B cell (primary cell): Measurements from ENCODE around the gene ADAMTS19. TPM values are rescaled to one million over a fixed set of nuclear protein-coding genes. Genes with fewer than 3 reads are reported as not detected.

Source experiments
- ATAC-seq: fragments of 200-7000 bp; cut with Tn5 transposase; one replicate; pipeline ENCODE4 v1.10.0; 2021; ENCODE audit warnings: low read depth, mild to moderate bottlenecking, moderate number of reproducible peaks, moderate library complexity
- CTCF ChIA-PET: fragments of 350-600 bp; sonication (Branson Sonifier 250); formaldehyde crosslinking; loops from one replicate; lab custom pipeline; 2021; ENCODE audit warnings: antibody characterized with exemption, inconsistent platforms; lab: Charles Lee
- POLR2A ChIA-PET: fragments of 350-600 bp; sonication (Branson Sonifier 250); formaldehyde crosslinking; loops from one replicate; lab custom pipeline; 2021; ENCODE audit warnings: antibody characterized with exemption; lab: Charles Lee
- DNase-seq: peaks from one replicate; pipeline ENCODE4 v3.0.0; 2013
- H2AFZ ChIP-seq: 2 replicates; pipeline ENCODE4 v1.6.1; 2012; ENCODE audit warnings: mild to moderate bottlenecking, low read depth, low read length; ENCODE audit not compliant: insufficient read depth, poor library complexity, severe bottlenecking
- H3K27ac ChIP-seq, 2 donors: 1 replicate in 1 of 2; 2 replicates in 1 of 2; pipeline ENCODE4 v1.5.1; 2012 to 2013; ENCODE audit warnings: low read length in 2 of 2, mild to moderate bottlenecking in 2 of 2, moderate library complexity in 1 of 2
- H3K27me3 ChIP-seq, 4 experiments: fragments of 200-600 bp in 1 of 4; sonication (generic) in 1 of 4; replicated peaks in 1 of 4; 1 replicate in 2 of 4; 2 replicates in 2 of 4; pipeline versions ENCODE4 v1.6.1 to v1.7.0; 2013 to 2016; ENCODE audit warnings: low read length in 3 of 4, mild to moderate bottlenecking in 2 of 4, mixed read lengths in 1 of 4, moderate library complexity in 1 of 4; ENCODE audit not compliant: insufficient read depth in 4 of 4, control insufficient read depth in 3 of 4; ENCODE audit errors: control extremely low read depth in 1 of 4
- H3K36me3 ChIP-seq, 2 experiments: replicated peaks in 1 of 2; 1 replicate in 1 of 2; 2 replicates in 1 of 2; pipeline versions ENCODE4 v1.6.1 to v1.7.1; 2013; ENCODE audit warnings: low read length in 1 of 2; ENCODE audit not compliant: insufficient read depth in 2 of 2, control insufficient read depth in 1 of 2; ENCODE audit errors: control extremely low read depth in 1 of 2, extremely low read depth in 1 of 2
- H3K4me1 ChIP-seq, 2 donors: fragments of 200-600 bp in 1 of 2; sonication (generic) in 1 of 2; 1 replicate in 1 of 2; 2 replicates in 1 of 2; pipeline versions ENCODE4 v1.5.1 to v1.6.1; 2013 to 2017; ENCODE audit warnings: low read length in 2 of 2; ENCODE audit not compliant: control insufficient read depth in 2 of 2, insufficient read depth in 2 of 2
- H3K4me2 ChIP-seq: replicated peaks from 2 replicates; pipeline ENCODE3; 2012; ENCODE audit warnings: mild to moderate bottlenecking, low read depth, low read length; ENCODE audit not compliant: poor library complexity, severe bottlenecking
- H3K4me3 ChIP-seq, 5 experiments: fragments of 200-600 bp in 1 of 5; sonication (generic) in 1 of 5; 1 replicate in 3 of 5; 2 replicates in 2 of 5; pipeline versions ENCODE4 v1.5.1 to v1.7.0; 2011 to 2016; ENCODE audit warnings: low read length in 4 of 5, mild to moderate bottlenecking in 4 of 5, low read depth in 2 of 5, control low read depth in 1 of 5, moderate library complexity in 1 of 5; ENCODE audit not compliant: insufficient read depth in 1 of 5; ENCODE audit errors: control extremely low read depth in 1 of 5, extremely low read depth in 1 of 5
- H3K79me2 ChIP-seq: fragments of 200-600 bp; sonication (generic); one replicate; pipeline ENCODE4 v1.6.0; 2016; ENCODE audit warnings: low read length; ENCODE audit not compliant: control insufficient read depth, insufficient read depth
- H3K9ac ChIP-seq: fragments of 200-600 bp; sonication (generic); 2 replicates; pipeline ENCODE4 v1.6.1; 2017; ENCODE audit warnings: mild to moderate bottlenecking, low read length, moderate library complexity
- H3K9me3 ChIP-seq, 3 donors: one replicate each; pipeline versions ENCODE4 v1.6.1 to v1.7.1; 2013; ENCODE audit warnings: low read length in 2 of 3; ENCODE audit not compliant: control insufficient read depth in 2 of 3, insufficient read depth in 1 of 3; ENCODE audit errors: control extremely low read depth in 1 of 3
- H4K20me1 ChIP-seq: 2 replicates; pipeline ENCODE4 v1.6.0; 2012; ENCODE audit warnings: mild to moderate bottlenecking, low read length; ENCODE audit not compliant: insufficient read depth, control insufficient read depth, poor library complexity, severe bottlenecking
- H3K27ac Mint-ChIP-seq: one replicate; pipeline ENCODE4 v1.8.0; 2021; ENCODE audit warnings: mixed read lengths
- H3K27me3 Mint-ChIP-seq: one replicate; pipeline ENCODE4 v1.8.0; 2021; ENCODE audit warnings: mixed read lengths
- H3K4me1 Mint-ChIP-seq: one replicate; pipeline ENCODE4 v1.8.0; 2021; ENCODE audit warnings: mixed read lengths
- H3K4me3 Mint-ChIP-seq: one replicate; pipeline ENCODE4 v1.8.0; 2021; ENCODE audit warnings: mixed read lengths
- H3K9me3 Mint-ChIP-seq: one replicate; pipeline ENCODE4 v1.8.0; 2022; ENCODE audit warnings: mixed read lengths; ENCODE audit not compliant: insufficient read depth
- EZH2 ChIP-seq: IDR thresholded peaks from 2 replicates; pipeline ENCODE4 v1.6.1; 2012; ENCODE audit warnings: borderline replicate concordance, low read depth, mild to moderate bottlenecking, moderate library complexity, low read length; ENCODE audit not compliant: insufficient read depth, poor library complexity, severe bottlenecking
- WGBS: methylation state at CpG from one replicate; pipeline ENCODE4 v1.1.5; 2013; ENCODE audit warnings: missing lambda C conversion rate; ENCODE audit not compliant: insufficient coverage; 5-methylcytosine and 5-hydroxymethylcytosine counted together
- intact Hi-C: fragments of 100-400 bp; cut with micrococcal nuclease; formaldehyde crosslinking; loops from one replicate; pipeline ENCODE4 v1.10.0; 2022
- polyA plus RNA-seq: library from polyadenylated mRNA; depleted of rRNA; stranded (reverse); fragments of >200 nt; gene quantifications from 2 replicates; pipeline ENCODE4 v1.2.3, GENCODE V29; 2012
- total RNA-seq, 2 donors: library from RNA; stranded (reverse); fragments of 120-200 nt in 1 of 2; gene quantifications; 1 replicate in 1 of 2; 2 replicates in 1 of 2; pipeline versions ENCODE4 v1.2.3 to v1.2.4, GENCODE V29; 2013 to 2022
- TF ChIP-seq, protein P1 (sequence below): fragments of 200-600 bp; IDR thresholded peaks from one replicate; pipeline ENCODE4 v1.8.0; 2022; ENCODE audit warnings: antibody characterized with exemption, mild to moderate bottlenecking

The ADAMTS19 gene
- total and polyA plus RNA-seq, 2 donors (not counting 1 experiment from before 2014, with no cell fraction given), result not detected

DNA sequence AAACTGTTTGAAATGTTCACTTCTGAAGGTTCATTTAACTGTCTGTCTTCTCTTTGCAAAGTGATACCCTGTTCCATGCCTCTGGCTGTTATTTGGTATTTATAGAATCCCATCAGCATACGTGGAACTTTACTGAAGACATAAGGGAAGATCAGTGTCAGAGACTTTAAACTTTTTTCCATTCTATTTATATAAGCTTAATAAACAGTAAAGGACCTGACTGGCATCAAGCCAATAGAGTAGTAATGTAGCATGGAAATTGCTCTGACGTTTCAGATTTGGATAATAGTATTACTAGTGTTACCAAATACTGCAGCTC lies 192.9 kb downstream of the ADAMTS19 start:
- H3K36me3 ChIP-seq, result no peaks in the 10 kb centered on the region
- H3K9me3 ChIP-seq, result no peaks in the 10 kb centered on the region
- no CpG with 5 or more reads among the region's 2 CpGs for WGBS
- no peaks in the 10 kb centered on the region for H3K27me3 ChIP-seq
- no peaks in the 10 kb centered on the region for H3K27me3 Mint-ChIP-seq
- no peak overlapping the region for H3K27ac ChIP-seq
- no peaks in the 10 kb centered on the region for H3K4me1 ChIP-seq
- ChIA-PET CTCF (no interaction called here), POLR2A (no interaction called here)
- H3K9ac ChIP-seq, result no peak overlapping the region
- H3K4me3 ChIP-seq, result no peak overlapping the region
- TF ChIP-seq, protein P1, sequence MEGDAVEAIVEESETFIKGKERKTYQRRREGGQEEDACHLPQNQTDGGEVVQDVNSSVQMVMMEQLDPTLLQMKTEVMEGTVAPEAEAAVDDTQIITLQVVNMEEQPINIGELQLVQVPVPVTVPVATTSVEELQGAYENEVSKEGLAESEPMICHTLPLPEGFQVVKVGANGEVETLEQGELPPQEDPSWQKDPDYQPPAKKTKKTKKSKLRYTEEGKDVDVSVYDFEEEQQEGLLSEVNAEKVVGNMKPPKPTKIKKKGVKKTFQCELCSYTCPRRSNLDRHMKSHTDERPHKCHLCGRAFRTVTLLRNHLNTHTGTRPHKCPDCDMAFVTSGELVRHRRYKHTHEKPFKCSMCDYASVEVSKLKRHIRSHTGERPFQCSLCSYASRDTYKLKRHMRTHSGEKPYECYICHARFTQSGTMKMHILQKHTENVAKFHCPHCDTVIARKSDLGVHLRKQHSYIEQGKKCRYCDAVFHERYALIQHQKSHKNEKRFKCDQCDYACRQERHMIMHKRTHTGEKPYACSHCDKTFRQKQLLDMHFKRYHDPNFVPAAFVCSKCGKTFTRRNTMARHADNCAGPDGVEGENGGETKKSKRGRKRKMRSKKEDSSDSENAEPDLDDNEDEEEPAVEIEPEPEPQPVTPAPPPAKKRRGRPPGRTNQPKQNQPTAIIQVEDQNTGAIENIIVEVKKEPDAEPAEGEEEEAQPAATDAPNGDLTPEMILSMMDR, result no peak
- TF ChIP-seq EZH2, result no peak
- no peak for ATAC-seq
- DNase-seq, result no peak
- H4K20me1 ChIP-seq, result no peaks in the 10 kb centered on the region
- no peaks in the 10 kb centered on the region for H3K4me1 Mint-ChIP-seq
- H2AFZ ChIP-seq, result no peak overlapping the region
- intact Hi-C loops, result no loop called here
- no peak overlapping the region for H3K4me3 Mint-ChIP-seq
- H3K79me2 ChIP-seq, result no peaks in the 10 kb centered on the region
- no peak overlapping the region for H3K27ac Mint-ChIP-seq
- no peak overlapping the region for H3K4me2 ChIP-seq
- H3K9me3 Mint-ChIP-seq, result no peaks in the 10 kb centered on the region

- Mint-ChIP-seq H3K27me3 (no peaks in the 10 kb centered on the region), H3K4me3 (no peak overlapping the region), H3K27ac (no peak overlapping the region), H3K9me3 (no peaks in the 10 kb centered on the region), H3K4me1 (no peaks in the 10 kb centered on the region)
- Histone ChIP-seq H3K79me2 (no peaks in the 10 kb centered on the region), H3K4me1 (no peaks in the 10 kb centered on the region), H2AFZ (no peak overlapping the region), H3K4me2 (no peak overlapping the region), H3K36me3 (no peaks in the 10 kb centered on the region), H3K27me3 (no peaks in the 10 kb centered on the region), H3K9ac (no peak overlapping the region), H3K4me3 (no peak overlapping the region), H3K9me3 (no peaks in the 10 kb centered on the region), H3K27ac (no peak overlapping the region), H4K20me1 (no peaks in the 10 kb centered on the region)
- ATAC-seq, result no peak
- 93% methylated on average over 3 of the region's 4 CpGs for WGBS
- ChIA-PET CTCF (no interaction called here), POLR2A (no interaction called here)
- TF ChIP-seq, protein P1, result no peak
- no peak for TF ChIP-seq EZH2
- no peak for DNase-seq
- intact Hi-C loops, result no loop called here
Observed at GRCh38 chr5:129653442-129653841, 193.3 kb downstream of the ADAMTS19 start.
